B cell (primary cell): Measurements from ENCODE around the gene LSG1. TPM values are rescaled to one million over a fixed set of nuclear protein-coding genes. Genes with fewer than 3 reads are reported as not detected.
"Not testable (repeated sequence)": the region's sequence is repeated elsewhere in the genome, so short reads cannot be mapped to it uniquely, and the experiment has no call there.

Experiments used
- ATAC-seq: fragments of 200-7000 bp; cut with Tn5 transposase; one replicate; pipeline ENCODE4 v1.10.0; 2021; ENCODE audit warnings: low read depth, mild to moderate bottlenecking, moderate number of reproducible peaks, moderate library complexity
- CTCF ChIA-PET: fragments of 350-600 bp; sonication (Branson Sonifier 250); formaldehyde crosslinking; loops from one replicate; lab custom pipeline; 2021; ENCODE audit warnings: antibody characterized with exemption, inconsistent platforms; lab: Charles Lee
- POLR2A ChIA-PET: fragments of 350-600 bp; sonication (Branson Sonifier 250); formaldehyde crosslinking; loops from one replicate; lab custom pipeline; 2021; ENCODE audit warnings: antibody characterized with exemption; lab: Charles Lee
- DNase-seq: peaks from one replicate; pipeline ENCODE4 v3.0.0; 2013
- H2AFZ ChIP-seq: 2 replicates; pipeline ENCODE4 v1.6.1; 2012; ENCODE audit warnings: mild to moderate bottlenecking, low read depth, low read length; ENCODE audit not compliant: insufficient read depth, poor library complexity, severe bottlenecking
- H3K27ac ChIP-seq, 2 donors: 1 replicate in 1 of 2; 2 replicates in 1 of 2; pipeline ENCODE4 v1.5.1; 2012 to 2013; ENCODE audit warnings: low read length in 2 of 2, mild to moderate bottlenecking in 2 of 2, moderate library complexity in 1 of 2
- H3K27me3 ChIP-seq, 4 experiments: fragments of 200-600 bp in 1 of 4; sonication (generic) in 1 of 4; replicated peaks in 1 of 4; 1 replicate in 2 of 4; 2 replicates in 2 of 4; pipeline versions ENCODE4 v1.6.1 to v1.7.0; 2013 to 2016; ENCODE audit warnings: low read length in 3 of 4, mild to moderate bottlenecking in 2 of 4, mixed read lengths in 1 of 4, moderate library complexity in 1 of 4; ENCODE audit not compliant: insufficient read depth in 4 of 4, control insufficient read depth in 3 of 4; ENCODE audit errors: control extremely low read depth in 1 of 4
- H3K36me3 ChIP-seq, 2 experiments: replicated peaks in 1 of 2; 1 replicate in 1 of 2; 2 replicates in 1 of 2; pipeline versions ENCODE4 v1.6.1 to v1.7.1; 2013; ENCODE audit warnings: low read length in 1 of 2; ENCODE audit not compliant: insufficient read depth in 2 of 2, control insufficient read depth in 1 of 2; ENCODE audit errors: control extremely low read depth in 1 of 2, extremely low read depth in 1 of 2
- H3K4me1 ChIP-seq, 2 donors: fragments of 200-600 bp in 1 of 2; sonication (generic) in 1 of 2; 1 replicate in 1 of 2; 2 replicates in 1 of 2; pipeline versions ENCODE4 v1.5.1 to v1.6.1; 2013 to 2017; ENCODE audit warnings: low read length in 2 of 2; ENCODE audit not compliant: control insufficient read depth in 2 of 2, insufficient read depth in 2 of 2
- H3K4me2 ChIP-seq: replicated peaks from 2 replicates; pipeline ENCODE3; 2012; ENCODE audit warnings: mild to moderate bottlenecking, low read depth, low read length; ENCODE audit not compliant: poor library complexity, severe bottlenecking
- H3K4me3 ChIP-seq, 5 experiments: fragments of 200-600 bp in 1 of 5; sonication (generic) in 1 of 5; 1 replicate in 3 of 5; 2 replicates in 2 of 5; pipeline versions ENCODE4 v1.5.1 to v1.7.0; 2011 to 2016; ENCODE audit warnings: low read length in 4 of 5, mild to moderate bottlenecking in 4 of 5, low read depth in 2 of 5, control low read depth in 1 of 5, moderate library complexity in 1 of 5; ENCODE audit not compliant: insufficient read depth in 1 of 5; ENCODE audit errors: control extremely low read depth in 1 of 5, extremely low read depth in 1 of 5
- H3K79me2 ChIP-seq: fragments of 200-600 bp; sonication (generic); one replicate; pipeline ENCODE4 v1.6.0; 2016; ENCODE audit warnings: low read length; ENCODE audit not compliant: control insufficient read depth, insufficient read depth
- H3K9ac ChIP-seq: fragments of 200-600 bp; sonication (generic); 2 replicates; pipeline ENCODE4 v1.6.1; 2017; ENCODE audit warnings: mild to moderate bottlenecking, low read length, moderate library complexity
- H3K9me3 ChIP-seq, 3 donors: one replicate each; pipeline versions ENCODE4 v1.6.1 to v1.7.1; 2013; ENCODE audit warnings: low read length in 2 of 3; ENCODE audit not compliant: control insufficient read depth in 2 of 3, insufficient read depth in 1 of 3; ENCODE audit errors: control extremely low read depth in 1 of 3
- H4K20me1 ChIP-seq: 2 replicates; pipeline ENCODE4 v1.6.0; 2012; ENCODE audit warnings: mild to moderate bottlenecking, low read length; ENCODE audit not compliant: insufficient read depth, control insufficient read depth, poor library complexity, severe bottlenecking
- H3K27ac Mint-ChIP-seq: one replicate; pipeline ENCODE4 v1.8.0; 2021; ENCODE audit warnings: mixed read lengths
- H3K27me3 Mint-ChIP-seq: one replicate; pipeline ENCODE4 v1.8.0; 2021; ENCODE audit warnings: mixed read lengths
- H3K4me1 Mint-ChIP-seq: one replicate; pipeline ENCODE4 v1.8.0; 2021; ENCODE audit warnings: mixed read lengths
- H3K4me3 Mint-ChIP-seq: one replicate; pipeline ENCODE4 v1.8.0; 2021; ENCODE audit warnings: mixed read lengths
- H3K9me3 Mint-ChIP-seq: one replicate; pipeline ENCODE4 v1.8.0; 2022; ENCODE audit warnings: mixed read lengths; ENCODE audit not compliant: insufficient read depth
- EZH2 ChIP-seq: IDR thresholded peaks from 2 replicates; pipeline ENCODE4 v1.6.1; 2012; ENCODE audit warnings: borderline replicate concordance, low read depth, mild to moderate bottlenecking, moderate library complexity, low read length; ENCODE audit not compliant: insufficient read depth, poor library complexity, severe bottlenecking
- WGBS: methylation state at CpG from one replicate; pipeline ENCODE4 v1.1.5; 2013; ENCODE audit warnings: missing lambda C conversion rate; ENCODE audit not compliant: insufficient coverage; 5-methylcytosine and 5-hydroxymethylcytosine counted together
- intact Hi-C: fragments of 100-400 bp; cut with micrococcal nuclease; formaldehyde crosslinking; loops from one replicate; pipeline ENCODE4 v1.10.0; 2022
- polyA plus RNA-seq: library from polyadenylated mRNA; depleted of rRNA; stranded (reverse); fragments of >200 nt; gene quantifications from 2 replicates; pipeline ENCODE4 v1.2.3, GENCODE V29; 2012
- total RNA-seq, 2 donors: library from RNA; stranded (reverse); fragments of 120-200 nt in 1 of 2; gene quantifications; 1 replicate in 1 of 2; 2 replicates in 1 of 2; pipeline versions ENCODE4 v1.2.3 to v1.2.4, GENCODE V29; 2013 to 2022
- TF ChIP-seq, protein P1 (sequence below): fragments of 200-600 bp; IDR thresholded peaks from one replicate; pipeline ENCODE4 v1.8.0; 2022; ENCODE audit warnings: antibody characterized with exemption, mild to moderate bottlenecking

Gene LSG1
- total and polyA plus RNA-seq, 2 donors (not counting 1 experiment from before 2014, with no cell fraction given) = 29.4 to 54.6 TPM

DNA sequence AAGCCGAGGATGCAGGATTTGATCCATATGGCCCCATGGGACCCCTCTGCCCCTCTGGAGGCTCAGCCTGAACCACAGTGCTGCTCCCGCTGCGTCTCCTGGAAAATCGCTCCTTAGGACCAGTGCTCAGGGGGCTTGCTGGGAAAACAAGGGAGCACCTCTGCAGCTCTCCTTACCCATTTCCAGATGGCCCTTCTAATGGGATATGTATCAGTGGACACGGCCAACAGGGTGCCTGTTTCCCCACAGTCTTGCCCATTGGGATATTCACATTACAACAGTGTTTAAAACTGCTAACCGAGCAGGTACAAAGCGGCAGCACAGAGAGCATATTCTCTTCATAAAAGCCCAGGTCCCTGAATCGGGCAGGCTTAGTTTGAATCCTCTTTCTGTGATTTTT, 65.8 kb downstream of the LSG1 start:
- Histone ChIP-seq H3K4me2 (no peak overlapping the region), H3K27me3 (no peaks in the 10 kb centered on the region), H2AFZ (no peak overlapping the region), H3K79me2 (no peaks in the 10 kb centered on the region), H3K9me3 (no peaks in the 10 kb centered on the region), H3K9ac (no peak overlapping the region), H3K4me1 (no peaks in the 10 kb centered on the region), H3K27ac (no peak overlapping the region), H4K20me1 (no peaks in the 10 kb centered on the region), H3K4me3 (no peak overlapping the region), H3K36me3 (no peaks in the 10 kb centered on the region)
- Mint-ChIP-seq H3K4me1 (no peaks in the 10 kb centered on the region), H3K27me3 (no peaks in the 10 kb centered on the region), H3K4me3 (no peak overlapping the region), H3K27ac (no peak overlapping the region), H3K9me3 (no peaks in the 10 kb centered on the region)
- DNase-seq = no peak
- ChIA-PET POLR2A (no interaction called here), CTCF (interaction anchor here (2.2 kb wide), 1 partner anchor 18 kb away, joined by 5 read pairs; no protein-coding TSS in a partner anchor)
- intact Hi-C loops = no loop called here
- ATAC-seq = no peak
- 100% methylated on average over 7 of the region's 8 CpGs for WGBS
- TF ChIP-seq, protein P1, sequence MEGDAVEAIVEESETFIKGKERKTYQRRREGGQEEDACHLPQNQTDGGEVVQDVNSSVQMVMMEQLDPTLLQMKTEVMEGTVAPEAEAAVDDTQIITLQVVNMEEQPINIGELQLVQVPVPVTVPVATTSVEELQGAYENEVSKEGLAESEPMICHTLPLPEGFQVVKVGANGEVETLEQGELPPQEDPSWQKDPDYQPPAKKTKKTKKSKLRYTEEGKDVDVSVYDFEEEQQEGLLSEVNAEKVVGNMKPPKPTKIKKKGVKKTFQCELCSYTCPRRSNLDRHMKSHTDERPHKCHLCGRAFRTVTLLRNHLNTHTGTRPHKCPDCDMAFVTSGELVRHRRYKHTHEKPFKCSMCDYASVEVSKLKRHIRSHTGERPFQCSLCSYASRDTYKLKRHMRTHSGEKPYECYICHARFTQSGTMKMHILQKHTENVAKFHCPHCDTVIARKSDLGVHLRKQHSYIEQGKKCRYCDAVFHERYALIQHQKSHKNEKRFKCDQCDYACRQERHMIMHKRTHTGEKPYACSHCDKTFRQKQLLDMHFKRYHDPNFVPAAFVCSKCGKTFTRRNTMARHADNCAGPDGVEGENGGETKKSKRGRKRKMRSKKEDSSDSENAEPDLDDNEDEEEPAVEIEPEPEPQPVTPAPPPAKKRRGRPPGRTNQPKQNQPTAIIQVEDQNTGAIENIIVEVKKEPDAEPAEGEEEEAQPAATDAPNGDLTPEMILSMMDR = no peak
- TF ChIP-seq EZH2 = no peak

DNA sequence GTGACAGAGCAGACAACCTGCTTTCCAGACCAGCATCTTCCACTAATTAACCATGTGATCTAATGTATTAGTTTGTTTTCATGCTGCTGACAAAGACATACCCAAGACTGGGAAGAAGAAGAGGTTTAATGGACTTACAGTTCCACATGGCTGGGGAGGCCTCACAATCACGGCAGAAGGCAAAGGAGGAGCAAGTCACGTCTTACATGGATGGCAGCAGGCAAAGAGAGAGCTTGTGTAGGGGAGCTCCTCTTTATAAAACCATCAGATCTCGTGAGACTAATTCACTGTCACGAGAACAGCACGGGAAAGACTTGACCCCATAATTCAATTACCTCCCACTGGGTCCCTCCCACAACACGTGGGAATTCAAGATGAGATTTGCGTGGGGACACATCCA, 66.7 kb downstream of the LSG1 start:
- H4K20me1 ChIP-seq, H3K4me1 ChIP-seq, H3K27me3 Mint-ChIP-seq, H3K4me1 Mint-ChIP-seq, H2AFZ ChIP-seq, H3K27me3 ChIP-seq, H3K4me2 ChIP-seq, H3K4me3 Mint-ChIP-seq, H3K27ac Mint-ChIP-seq, H3K79me2 ChIP-seq, H3K9me3 Mint-ChIP-seq, H3K27ac ChIP-seq, H3K4me3 ChIP-seq, H3K36me3 ChIP-seq, DNase-seq, H3K9ac ChIP-seq, intact Hi-C loops, POLR2A ChIA-PET, ATAC-seq, H3K9me3 ChIP-seq: not testable (repeated sequence)
- CTCF ChIA-PET = interaction anchor here (2.2 kb wide), 1 partner anchor 17 kb away, joined by 5 read pairs; no protein-coding TSS in a partner anchor
- WGBS = 100% methylated on average over 1 of the region's 7 CpGs
